NCI-H146 (cell line): ENCODE data around the gene RSBN1L.

Experiments
- DNase-seq: peaks from one replicate; lab custom pipeline; 2025; lab: John Stamatoyannopoulos, UW

Gene RSBN1L

DNA sequence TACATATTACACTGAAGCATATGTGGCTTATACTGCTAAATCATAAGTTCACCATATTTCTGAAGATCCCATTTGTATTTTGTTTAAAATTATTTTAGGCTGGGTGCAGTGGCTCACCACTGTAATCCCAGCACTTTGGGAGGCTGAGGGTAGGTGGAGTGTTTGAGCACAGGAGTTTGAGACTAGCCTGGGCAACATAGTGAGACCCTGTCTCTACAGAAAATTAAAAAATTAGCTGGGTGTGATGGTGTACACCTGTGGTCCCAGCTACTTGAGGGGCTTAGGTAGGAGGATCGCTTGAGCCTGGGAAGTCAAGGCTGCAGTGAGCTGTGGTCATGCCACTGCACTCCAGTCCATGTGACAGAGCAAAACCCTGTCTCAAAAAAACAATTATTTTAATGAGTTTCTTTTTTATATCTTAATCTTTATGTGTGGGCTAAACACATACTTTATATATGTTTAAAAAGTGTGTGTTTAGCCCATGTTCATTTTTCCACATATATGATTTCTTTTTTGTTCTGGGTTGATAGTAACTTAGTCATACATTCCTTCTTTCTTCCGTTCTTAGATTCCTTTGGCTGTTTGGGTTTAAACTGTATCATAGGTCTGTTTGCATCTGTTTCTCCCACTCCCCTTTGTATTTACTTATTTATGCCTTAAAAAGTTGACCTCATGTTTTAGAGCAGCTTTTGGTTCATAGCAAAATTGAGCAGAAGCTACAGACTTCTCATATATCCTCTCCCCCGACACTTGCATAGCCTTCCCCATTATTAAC lies 33.5 kb downstream of the RSBN1L start:
- DNase-seq, result no peak

GRCh38 chr7:77731716-77732115 lies 35.5 kb downstream of the RSBN1L start:
- DNase-seq, result no peak

DNA sequence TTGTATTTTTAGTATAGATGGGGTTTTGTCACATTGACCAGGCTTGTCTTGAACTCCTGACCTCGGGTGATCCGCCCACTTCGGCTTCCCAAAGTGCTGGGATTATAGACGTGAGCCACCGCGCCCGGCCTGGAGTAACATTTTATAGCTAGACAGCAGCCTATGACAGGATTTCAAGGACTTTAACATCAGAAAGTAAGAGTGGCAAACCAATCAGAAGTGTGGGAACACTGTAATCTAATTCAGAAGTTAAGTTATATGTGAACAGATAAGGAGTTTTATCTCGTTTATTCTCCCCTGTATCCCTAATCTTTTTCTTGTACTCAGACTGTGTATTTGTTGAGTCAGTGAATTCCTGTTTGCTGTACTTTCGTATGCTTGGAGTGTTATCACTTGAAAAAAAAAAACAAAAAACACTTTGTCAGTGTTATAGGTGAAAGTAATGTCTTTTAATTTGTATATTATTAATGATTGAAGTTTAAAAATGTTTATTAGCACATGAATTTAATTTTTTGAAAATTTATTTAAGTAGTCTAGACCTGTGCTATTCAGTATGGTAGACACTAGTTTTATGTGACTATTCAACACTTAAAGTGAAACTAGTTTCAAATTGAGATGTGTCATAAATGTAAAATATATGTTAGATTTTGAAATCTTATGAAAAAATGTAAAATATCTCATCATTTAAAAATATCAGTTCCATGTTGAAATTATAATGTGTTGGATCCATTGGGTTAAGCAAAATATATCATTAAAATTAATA lies 38.6 kb downstream of the RSBN1L start:
- no peak for DNase-seq

DNA sequence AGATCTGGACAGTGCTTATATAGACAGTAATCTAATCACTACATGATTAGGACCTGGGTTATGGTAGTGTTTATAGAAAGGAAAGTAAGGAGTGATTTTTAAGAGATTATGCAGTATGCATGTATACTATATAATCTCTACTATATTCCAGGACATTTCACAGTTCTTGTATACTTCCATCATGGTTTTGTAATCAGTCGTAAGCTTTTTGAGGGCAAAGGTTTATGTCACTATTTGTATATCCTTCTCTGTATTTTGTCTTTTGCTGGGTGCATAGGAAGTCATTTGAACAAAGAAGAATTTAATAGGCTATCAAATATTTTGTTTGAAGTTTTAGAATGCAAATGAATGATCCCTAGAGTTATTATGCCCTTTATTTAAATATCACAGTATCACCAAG lies 39.2 kb downstream of the RSBN1L start:
- no peak for DNase-seq

DNA sequence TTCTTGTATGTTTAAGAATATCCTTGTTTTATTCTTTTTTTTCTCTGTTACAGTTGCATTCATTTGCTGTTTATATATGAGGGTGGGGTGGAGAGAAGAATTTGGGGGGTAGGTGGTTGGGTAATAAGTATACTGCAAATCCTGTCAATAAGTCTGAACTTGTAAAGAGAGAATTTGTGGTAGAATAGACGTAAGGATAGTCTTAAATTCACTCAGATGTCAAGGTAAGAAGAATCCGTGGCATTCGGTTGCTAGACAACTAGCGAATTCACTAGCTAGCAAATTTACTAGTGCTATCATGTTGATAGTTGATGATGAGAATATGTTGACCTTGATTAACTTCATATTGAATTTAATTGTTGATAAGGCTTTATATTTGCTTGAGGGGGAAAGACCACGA lies 40.7 kb downstream of the RSBN1L start:
- DNase-seq, result no peak

GRCh38 chr7:77738382-77738781 lies 42.1 kb downstream of the RSBN1L start:
- no peak for DNase-seq

DNA sequence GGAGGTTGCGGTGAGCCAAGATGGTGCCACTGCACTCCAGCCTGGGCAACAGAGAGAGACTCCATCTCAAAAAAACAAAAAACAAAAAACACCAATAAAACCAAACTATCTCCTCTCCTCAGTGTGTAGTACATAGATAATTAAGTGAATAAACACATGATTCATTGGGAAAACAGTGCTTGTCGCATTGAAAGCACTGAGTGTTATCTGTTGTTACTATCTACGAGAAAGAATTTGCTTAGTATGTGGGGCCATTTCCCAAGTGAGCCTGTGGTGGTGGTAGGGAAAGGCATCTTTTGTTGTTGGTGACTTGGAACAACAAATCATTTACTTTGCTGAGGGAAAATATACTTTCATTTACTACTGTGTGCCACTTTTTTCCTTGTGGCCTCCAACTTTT lies 42.6 kb downstream of the RSBN1L start:
- DNase-seq, result no peak

DNA sequence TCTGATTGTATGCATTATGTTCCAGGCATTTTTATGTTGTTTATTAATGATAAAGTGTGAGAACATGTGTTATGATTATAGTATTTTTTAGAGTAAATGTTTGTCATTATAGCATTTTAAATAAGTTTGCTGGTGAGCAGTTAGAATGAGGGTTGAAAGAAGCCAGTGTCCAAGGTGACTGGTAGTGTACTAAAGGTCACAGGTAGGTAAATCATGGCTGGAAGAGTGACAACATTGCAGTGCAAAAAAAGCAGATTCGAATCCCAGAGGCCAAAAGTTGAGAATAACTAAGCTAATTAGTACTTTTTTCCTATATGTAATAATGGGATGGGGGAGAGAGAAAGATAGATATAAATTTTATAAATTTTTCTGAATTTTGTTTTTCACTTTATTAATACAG lies 44.0 kb downstream of the RSBN1L start:
- no peak for DNase-seq

DNA sequence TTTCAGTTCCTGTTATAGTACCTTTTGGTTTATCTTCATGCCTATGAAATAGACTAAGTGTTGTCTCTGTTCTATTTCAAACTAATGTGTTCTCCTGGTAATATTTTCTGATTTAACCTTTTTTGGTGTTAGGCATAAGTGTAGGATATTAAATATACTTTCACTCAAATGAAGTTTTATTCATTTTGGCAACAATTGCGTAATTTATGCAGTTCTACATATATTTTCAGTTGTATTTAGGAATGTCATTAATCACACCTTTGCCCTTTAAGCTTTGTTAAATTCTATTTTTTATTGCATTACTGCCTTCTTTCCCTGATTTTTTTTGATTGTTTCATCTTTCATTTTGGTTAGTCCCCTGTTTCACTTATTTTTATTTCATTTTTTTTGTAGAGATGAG lies 47.3 kb downstream of the RSBN1L start:
- DNase-seq, result no peak

DNA sequence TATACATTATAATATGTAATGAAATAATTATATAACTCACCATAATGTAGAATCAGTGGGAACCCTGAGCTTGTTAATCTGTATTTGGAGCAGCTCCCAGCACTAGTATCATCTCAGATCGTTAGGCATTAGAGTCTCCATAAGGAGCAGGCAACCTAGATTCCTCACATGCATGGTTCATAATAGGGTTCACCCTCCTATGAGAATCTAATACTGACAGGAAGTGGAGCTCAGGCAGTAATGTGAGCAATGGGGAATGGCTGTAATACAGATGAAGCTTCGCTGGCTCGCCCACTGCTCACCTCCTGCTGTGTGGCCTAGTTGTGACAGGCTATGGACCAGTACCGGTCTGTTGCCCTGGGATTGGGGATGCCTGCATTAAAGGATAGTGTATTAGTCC lies 49.5 kb downstream of the RSBN1L start:
- DNase-seq, result no peak

DNA sequence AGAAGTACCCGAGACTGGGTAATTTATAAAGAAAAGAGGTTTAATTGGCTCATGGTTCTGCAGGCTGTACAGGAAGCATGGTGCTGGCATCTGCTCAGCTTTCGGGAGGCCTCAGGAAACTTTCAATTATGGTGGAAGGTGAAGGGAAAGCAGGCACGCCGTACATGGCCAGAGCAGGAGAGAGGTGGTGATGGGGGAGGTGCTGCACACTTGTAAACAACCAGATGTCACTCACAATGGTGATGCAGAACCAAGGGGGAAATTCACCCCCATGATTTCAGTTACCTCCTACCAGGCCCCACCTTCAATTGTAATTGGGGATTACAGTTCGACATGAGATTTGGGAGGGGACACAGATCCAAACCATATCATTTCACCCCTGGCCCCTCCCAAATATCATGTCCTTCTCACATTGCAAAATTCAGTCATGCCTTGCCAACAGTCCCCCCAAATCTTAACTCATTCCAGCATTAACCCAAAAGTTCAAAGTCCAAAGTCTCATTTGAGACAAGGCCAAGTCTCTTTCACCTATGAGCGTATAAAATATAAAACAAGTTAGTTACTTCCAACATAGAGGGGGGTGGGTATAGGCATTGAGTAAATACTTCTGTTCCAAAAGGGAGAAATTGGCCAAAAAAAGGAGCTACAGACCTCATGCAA lies 50.0 kb downstream of the RSBN1L start:
- no peak for DNase-seq

GRCh38 chr7:77746824-77747165 lies 50.5 kb downstream of the RSBN1L start:
- no peak for DNase-seq

DNA sequence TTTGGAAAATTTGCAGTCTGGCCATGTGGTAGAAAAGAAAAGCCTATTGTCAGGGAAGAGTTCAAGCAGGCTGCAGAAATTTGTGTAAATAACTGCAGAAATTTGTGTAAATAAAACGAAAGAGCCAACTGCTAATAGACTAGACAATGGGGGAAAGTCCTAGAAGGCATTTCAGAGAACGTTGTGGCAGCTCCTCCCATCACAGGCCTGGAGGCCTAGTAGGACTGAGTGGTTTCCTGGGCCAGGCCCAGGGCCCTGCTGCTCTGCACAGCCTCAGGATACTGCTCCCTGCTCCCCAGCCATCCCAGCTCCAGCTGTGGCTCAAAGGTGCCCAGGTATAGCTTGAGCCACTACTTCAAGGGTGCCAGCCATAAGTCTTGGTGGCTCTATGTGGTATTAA lies 50.9 kb downstream of the RSBN1L start:
- DNase-seq, result no peak

GRCh38 chr7:77747718-77748117 lies 51.5 kb downstream of the RSBN1L start:
- DNase-seq, result no peak

DNA sequence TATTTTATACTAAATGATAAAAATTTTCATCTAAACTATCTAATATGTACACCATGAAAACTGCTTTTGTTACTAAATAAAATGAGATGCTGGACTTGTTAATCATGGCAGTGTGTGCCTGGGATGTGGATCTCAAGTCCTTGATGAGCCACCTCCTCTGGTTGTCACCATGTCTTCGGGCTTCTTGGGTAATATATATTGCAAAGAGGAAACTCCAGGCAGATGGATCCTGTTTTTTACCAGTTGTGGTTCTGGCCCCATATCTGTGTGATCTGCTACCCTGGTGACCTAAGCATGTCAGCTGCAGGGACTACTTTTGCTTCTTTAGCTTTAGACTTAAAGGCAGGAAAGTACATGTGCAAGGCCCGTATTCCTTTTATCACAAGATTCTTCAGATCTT lies 55.8 kb downstream of the RSBN1L start:
- DNase-seq, result no peak

- peak; percentile 72 for DNase-seq
These were observed 56.9 kb downstream of the RSBN1L start for GRCh38 chr7:77753173-77753572.

DNA sequence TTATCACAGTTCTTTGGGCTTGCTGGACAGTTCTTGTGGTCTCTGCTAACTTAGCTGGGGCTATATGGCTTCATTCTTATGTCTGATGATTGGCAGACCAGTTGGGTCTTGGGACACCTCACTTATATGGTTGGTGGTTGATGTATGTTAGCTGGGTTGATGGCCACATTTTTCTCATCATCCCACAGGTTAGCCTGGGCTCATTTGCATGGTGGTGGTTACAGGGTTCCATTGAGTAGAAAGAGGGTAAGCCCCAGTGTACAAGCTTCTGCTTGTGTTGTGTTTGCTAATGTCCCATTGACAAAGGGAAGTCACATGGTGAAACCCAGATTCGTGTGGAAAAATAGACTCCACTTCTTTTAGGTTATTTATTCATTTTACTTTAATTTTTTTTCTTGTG lies 61.3 kb downstream of the RSBN1L start:
- no peak for DNase-seq

GRCh38 chr7:77759294-77759889 lies 63.1 kb downstream of the RSBN1L start:
- DNase-seq, result peak; percentile 46

GRCh38 chr7:77760809-77761453 lies 64.7 kb downstream of the RSBN1L start:
- no peak for DNase-seq

- no peak for DNase-seq
These were observed 69.2 kb downstream of the RSBN1L start for GRCh38 chr7:77765481-77765880.

DNA sequence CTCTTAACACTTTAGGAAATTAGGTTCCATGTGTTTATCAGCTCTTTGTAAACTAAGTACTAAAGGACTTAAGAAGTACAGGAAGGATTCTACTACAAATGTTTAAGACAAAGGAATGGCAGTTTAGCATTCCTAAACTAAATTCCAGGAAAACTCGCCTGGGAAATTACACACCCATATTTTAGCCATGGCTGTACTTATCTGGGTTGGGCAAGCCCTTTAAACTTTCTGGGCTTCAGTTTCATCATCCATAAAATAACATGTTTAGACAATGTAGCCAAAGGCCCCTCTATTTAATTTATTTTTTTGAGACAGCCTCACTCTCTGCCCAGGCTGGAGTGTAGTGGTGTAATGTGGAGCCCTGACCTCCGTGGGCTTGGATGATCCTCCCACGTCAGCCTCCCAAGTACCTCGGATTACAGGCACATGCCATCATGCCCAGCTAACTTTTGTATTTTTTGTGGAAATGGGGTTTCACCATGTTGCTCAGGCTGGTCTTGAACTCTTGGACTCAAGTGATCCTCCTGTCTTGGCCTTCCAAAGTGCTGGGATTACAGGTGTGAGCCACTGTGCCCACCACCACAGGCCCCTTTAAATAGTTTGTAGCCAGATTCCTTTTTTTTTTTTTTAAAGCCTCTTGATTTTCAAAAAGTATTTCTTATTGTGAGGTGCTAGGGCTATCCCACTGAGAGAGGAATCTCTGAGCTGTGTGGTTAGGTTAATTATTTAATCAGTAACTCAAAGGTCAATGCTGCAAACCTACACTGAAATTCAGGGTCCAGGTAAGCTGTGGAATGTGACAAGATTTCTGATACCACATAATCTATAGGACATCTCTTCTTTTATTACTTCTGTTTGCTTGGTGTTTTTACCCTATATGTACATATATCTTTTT lies 69.9 kb downstream of the RSBN1L start:
- DNase-seq, result no peak
